ENCODE measurements around the gene NCCRP1. TPM values are rescaled to one million over a fixed set of nuclear protein-coding genes. Genes with fewer than 3 reads are reported as not detected.

Gene NCCRP1
- total and polyA plus RNA-seq, 10 of the 15 experiments (the other 5 are each of a cell fraction or from before 2014, with no cell fraction given) = not detected

- POLR2A ChIA-PET = interaction anchor here (0.7 kb wide), 1 partner anchor 641 kb away, joined by 8 read pairs; no protein-coding TSS in a partner anchor
- in situ Hi-C loops (cut with MboI) = no loop called here
- RAD21 ChIA-PET (ENCODE audit: unreplicated experiment) = no interaction called here
- Histone ChIP-seq H3K27me3 (replicated peaks in 1 of 2; ENCODE audit: control insufficient read depth in 2 of 2, insufficient read depth in 2 of 2, low read length in 1 of 2) (no peaks in the 10 kb centered on the region), H3K9me3 (replicated peaks; ENCODE audit: control insufficient read depth, insufficient read depth, low read length) (no peaks in the 10 kb centered on the region), H2AFZ (ENCODE audit: control insufficient read depth, low read depth, low read length) (no peak overlapping the region), H3K4me2 (ENCODE audit: control insufficient read depth, insufficient read depth) (no peak overlapping the region), H4K20me1 (ENCODE audit: control insufficient read depth, insufficient read depth) (no peaks in the 10 kb centered on the region), H3K27ac (ENCODE audit: control insufficient read depth, insufficient read depth) (no peak overlapping the region), H3K4me3 (no peak overlapping the region), H3K4me1 (ENCODE audit: control insufficient read depth, insufficient read depth, low read length) (no peaks in the 10 kb centered on the region), H3K36me3 (ENCODE audit: control insufficient read depth in 2 of 2, insufficient read depth in 2 of 2, low read length in 1 of 2) (no peaks in the 10 kb centered on the region; a peak in 1 of 4 replicates), H3K79me2 (ENCODE audit: control insufficient read depth, insufficient read depth, low read length) (no peaks in the 10 kb centered on the region), H3K9ac (ENCODE audit: control insufficient read depth, insufficient read depth, low read length) (no peak overlapping the region)
- CTCF ChIA-PET = no interaction called here
- SMC1A ChIA-PET (ENCODE audit: uncharacterized antibody, unreplicated experiment) = interaction anchor here (1.7 kb wide), 1 partner anchor 19 kb away, joined by 4 read pairs; no protein-coding TSS in a partner anchor
- DNase-seq (ENCODE audit: low read depth, low spot score) (no peak), FAIRE-seq (no peak), ATAC-seq (no peak)
- no TSS peak for BruUV-seq (replicated peaks)
- intact Hi-C loops (cut with micrococcal nuclease; ENCODE audit: unreplicated experiment) = no loop called here
- WGBS (ENCODE audit: insufficient coverage, insufficient replicate concordance, low lambda C conversion rate, missing lambda C conversion rate) = 78% methylated on average over 9 of the region's 9 CpGs
- no peak for TF ChIP-seq NKRF (conservative IDR thresholded peaks at IDR 0.05)
- TF ChIP-seq LARP7 (IDR thresholded peaks at IDR 0.05) = no peak
- no peak for TF ChIP-seq NRF1 (conservative IDR thresholded peaks at IDR 0.05; ENCODE audit: low read depth, low read length)
- no peak for TF ChIP-seq STAT1 (conservative IDR thresholded peaks at IDR 0.05)
- TF ChIP-seq SKIL (IDR thresholded peaks at IDR 0.05; ENCODE audit: low read depth, poor library complexity, severe bottlenecking) = no peak
- no peak for TF ChIP-seq NR2C2 (IDR thresholded peaks at IDR 0.05; ENCODE audit: borderline replicate concordance, control insufficient read depth, insufficient read length, low read depth)
- no peak for TF ChIP-seq CHD1 (IDR thresholded peaks at IDR 0.05; ENCODE audit: low read depth, low read length)
- TF ChIP-seq CREM (IDR thresholded peaks at IDR 0.05; ENCODE audit: low read depth) = no peak
- TF ChIP-seq BRCA1 (IDR thresholded peaks at IDR 0.05; ENCODE audit: low read depth, low read length) = no peak
- no peak for TF ChIP-seq IKZF2 (IDR thresholded peaks at IDR 0.05)
- no peak for TF ChIP-seq ZSCAN29 (IDR thresholded peaks at IDR 0.05)
- TF ChIP-seq MYC (IDR thresholded peaks at IDR 0.05; ENCODE audit: insufficient read depth, insufficient read length, insufficient replicate concordance, low read length, severe bottlenecking) = no peak
- TF ChIP-seq EGR1 (IDR thresholded peaks at IDR 0.05; ENCODE audit: borderline replicate concordance in 1 of 2, low read depth in 2 of 2, low read length in 2 of 2) = no peak
- no peak for TF ChIP-seq CHD2 (IDR thresholded peaks at IDR 0.05; ENCODE audit: borderline replicate concordance, low read depth, low read length)
- no peak for TF ChIP-seq HDAC6 (IDR thresholded peaks at IDR 0.05; ENCODE audit: unreplicated experiment)
- TF ChIP-seq TCF7 (IDR thresholded peaks at IDR 0.05; ENCODE audit: borderline replicate concordance) = no peak
- no peak for TF ChIP-seq E2F8 (IDR thresholded peaks at IDR 0.05; ENCODE audit: low read depth, partially characterized antibody)
These were observed 33.1 kb upstream of the NCCRP1 start for GRCh38 chr19:39163621-39164020.

Measured in GM12878 (cell line).